Neural progenitor cell (in vitro differentiated cells): ENCODE data around the gene GAS2L1.

ENCODE experiments used
- CTCF ChIP-seq: fragments of 200-600 bp; sonication (generic); IDR thresholded peaks from 2 replicates; pipeline ENCODE4 v1.5.1; 2017; ENCODE audit warnings: antibody characterized with exemption, mild to moderate bottlenecking
- EZH2phosphoT487 ChIP-seq: fragments of 200-600 bp; sonication (generic); IDR thresholded peaks from 2 replicates; pipeline ENCODE4 v1.6.1; 2017; ENCODE audit warnings: antibody characterized with exemption

GRCh38 chr22:29298641-29299040, 7.8 kb upstream of the GAS2L1 start:
- TF ChIP-seq CTCF (no peak), EZH2phosphoT487 (no peak)
